Measurements from ENCODE around the gene IGFLR1. TPM values are rescaled to one million over a fixed set of nuclear protein-coding genes. Genes with fewer than 3 reads are reported as not detected.

Gene IGFLR1
- polyA plus RNA-seq, 1 donor from 2014 or later = 4.6 TPM

GRCh38 chr19:35730326-35730725, 11.9 kb downstream of the IGFLR1 start:
- Histone ChIP-seq H2AFZ (ENCODE audit: low read depth, low read length) (no peak overlapping the region), H3K79me2 (replicated peaks; ENCODE audit: insufficient read depth, low read length) (no peaks in the 10 kb centered on the region), H3K27me3 (ENCODE audit: insufficient read depth, low read depth, low read length) (no peaks in the 10 kb centered on the region), H3K4me2 (ENCODE audit: low read length) (no peak overlapping the region), H3K27ac (ENCODE audit: low read length) (no peak overlapping the region), H3K9ac (ENCODE audit: low read length) (no peak overlapping the region), H4K20me1 (ENCODE audit: insufficient read depth) (no peaks in the 10 kb centered on the region), H3K36me3 (ENCODE audit: insufficient read depth, low read length) (no peaks in the 10 kb centered on the region), H3K9me3 (ENCODE audit: low read length) (no peaks in the 10 kb centered on the region), H3K4me3 (ENCODE audit: low read length) (no peak overlapping the region), H3K9me2 (ENCODE audit: insufficient read depth, low read length) (no peaks in the 10 kb centered on the region), H3F3A (ENCODE audit: insufficient read depth, low read length, poor library complexity, severe bottlenecking) (no peaks in the 10 kb centered on the region)
- TF ChIP-seq MXI1 (conservative IDR thresholded peaks at IDR 0.05; ENCODE audit: poor library complexity, severe bottlenecking) = no peak
- TF ChIP-seq, protein P1, sequence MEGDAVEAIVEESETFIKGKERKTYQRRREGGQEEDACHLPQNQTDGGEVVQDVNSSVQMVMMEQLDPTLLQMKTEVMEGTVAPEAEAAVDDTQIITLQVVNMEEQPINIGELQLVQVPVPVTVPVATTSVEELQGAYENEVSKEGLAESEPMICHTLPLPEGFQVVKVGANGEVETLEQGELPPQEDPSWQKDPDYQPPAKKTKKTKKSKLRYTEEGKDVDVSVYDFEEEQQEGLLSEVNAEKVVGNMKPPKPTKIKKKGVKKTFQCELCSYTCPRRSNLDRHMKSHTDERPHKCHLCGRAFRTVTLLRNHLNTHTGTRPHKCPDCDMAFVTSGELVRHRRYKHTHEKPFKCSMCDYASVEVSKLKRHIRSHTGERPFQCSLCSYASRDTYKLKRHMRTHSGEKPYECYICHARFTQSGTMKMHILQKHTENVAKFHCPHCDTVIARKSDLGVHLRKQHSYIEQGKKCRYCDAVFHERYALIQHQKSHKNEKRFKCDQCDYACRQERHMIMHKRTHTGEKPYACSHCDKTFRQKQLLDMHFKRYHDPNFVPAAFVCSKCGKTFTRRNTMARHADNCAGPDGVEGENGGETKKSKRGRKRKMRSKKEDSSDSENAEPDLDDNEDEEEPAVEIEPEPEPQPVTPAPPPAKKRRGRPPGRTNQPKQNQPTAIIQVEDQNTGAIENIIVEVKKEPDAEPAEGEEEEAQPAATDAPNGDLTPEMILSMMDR (IDR thresholded peaks at IDR 0.05; ENCODE audit: poor library complexity, severe bottlenecking) = no peak
- TF ChIP-seq TAF1 (IDR thresholded peaks at IDR 0.05; ENCODE audit: low read depth) = no peak
- TF ChIP-seq REST (IDR thresholded peaks at IDR 0.05; ENCODE audit: borderline replicate concordance) = no peak
- TF ChIP-seq EP300 (conservative IDR thresholded peaks at IDR 0.05; ENCODE audit: poor library complexity, severe bottlenecking) = no peak
- TF ChIP-seq RAD21 (conservative IDR thresholded peaks at IDR 0.05) = no peak
- no peak for TF ChIP-seq EZH2 (IDR thresholded peaks at IDR 0.05; ENCODE audit: borderline replicate concordance, insufficient read depth, low read length, poor library complexity, severe bottlenecking)
- no peak for TF ChIP-seq POLR2AphosphoS5 (IDR thresholded peaks at IDR 0.05)
- TF ChIP-seq SMC3 (conservative IDR thresholded peaks at IDR 0.05; ENCODE audit: poor library complexity) = no peak

DNA sequence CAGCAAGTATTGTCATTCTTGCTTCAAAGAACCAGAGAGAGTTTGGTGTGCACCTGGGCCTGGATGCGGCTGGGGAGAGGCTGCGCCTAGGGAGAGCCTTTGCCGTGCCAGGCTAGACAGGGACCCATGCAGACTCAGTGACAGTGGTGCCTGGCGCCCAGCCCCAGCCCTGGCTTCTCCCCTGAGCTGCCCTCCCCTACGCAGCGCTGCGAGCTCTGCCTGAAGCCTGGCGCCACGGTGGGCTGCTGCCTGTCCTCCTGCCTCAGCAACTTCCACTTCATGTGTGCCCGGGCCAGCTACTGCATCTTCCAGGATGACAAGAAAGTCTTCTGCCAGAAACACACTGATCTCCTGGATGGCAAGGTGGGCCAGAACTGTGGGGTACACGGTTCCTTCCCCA, 12.5 kb downstream of the IGFLR1 start:
- H3K4me2 ChIP-seq (ENCODE audit: low read length) = no peak overlapping the region
- no peaks in the 10 kb centered on the region for H3K9me3 ChIP-seq (ENCODE audit: low read length)
- H3F3A ChIP-seq (ENCODE audit: insufficient read depth, low read length, poor library complexity, severe bottlenecking) = no peaks in the 10 kb centered on the region
- H3K4me3 ChIP-seq (ENCODE audit: low read length) = no peak overlapping the region
- H3K79me2 ChIP-seq (replicated peaks; ENCODE audit: insufficient read depth, low read length) = no peaks in the 10 kb centered on the region
- no peaks in the 10 kb centered on the region for H3K9me2 ChIP-seq (ENCODE audit: insufficient read depth, low read length)
- H3K9ac ChIP-seq (ENCODE audit: low read length) = no peak overlapping the region
- no peak overlapping the region for H2AFZ ChIP-seq (ENCODE audit: low read depth, low read length)
- H3K27ac ChIP-seq (ENCODE audit: low read length) = no peak overlapping the region
- TF ChIP-seq, protein P1 (IDR thresholded peaks at IDR 0.05; ENCODE audit: poor library complexity, severe bottlenecking) = no peak
- TF ChIP-seq SMC3 (conservative IDR thresholded peaks at IDR 0.05; ENCODE audit: poor library complexity) = no peak
- no peak for TF ChIP-seq REST (IDR thresholded peaks at IDR 0.05; ENCODE audit: borderline replicate concordance)
- no peak for TF ChIP-seq RAD21 (conservative IDR thresholded peaks at IDR 0.05)
- no peak for TF ChIP-seq POLR2AphosphoS5 (IDR thresholded peaks at IDR 0.05)
- no peak for TF ChIP-seq EZH2 (IDR thresholded peaks at IDR 0.05; ENCODE audit: borderline replicate concordance, insufficient read depth, low read length, poor library complexity, severe bottlenecking)
- no peak for TF ChIP-seq EP300 (conservative IDR thresholded peaks at IDR 0.05; ENCODE audit: poor library complexity, severe bottlenecking)
- TF ChIP-seq TAF1 (IDR thresholded peaks at IDR 0.05; ENCODE audit: low read depth) = no peak
- TF ChIP-seq MXI1 (conservative IDR thresholded peaks at IDR 0.05; ENCODE audit: poor library complexity, severe bottlenecking) = no peak
- H3K36me3 ChIP-seq (ENCODE audit: insufficient read depth, low read length) = no peaks in the 10 kb centered on the region
- H4K20me1 ChIP-seq (ENCODE audit: insufficient read depth) = no peaks in the 10 kb centered on the region
- no peaks in the 10 kb centered on the region for H3K27me3 ChIP-seq (ENCODE audit: insufficient read depth, low read depth, low read length)
